ENCODE data around the gene OVOL1.

- TF ChIP-seq POLR2A (IDR thresholded peaks at IDR 0.05; ENCODE audit: low read depth) = no peak
- TF ChIP-seq, protein P1, sequence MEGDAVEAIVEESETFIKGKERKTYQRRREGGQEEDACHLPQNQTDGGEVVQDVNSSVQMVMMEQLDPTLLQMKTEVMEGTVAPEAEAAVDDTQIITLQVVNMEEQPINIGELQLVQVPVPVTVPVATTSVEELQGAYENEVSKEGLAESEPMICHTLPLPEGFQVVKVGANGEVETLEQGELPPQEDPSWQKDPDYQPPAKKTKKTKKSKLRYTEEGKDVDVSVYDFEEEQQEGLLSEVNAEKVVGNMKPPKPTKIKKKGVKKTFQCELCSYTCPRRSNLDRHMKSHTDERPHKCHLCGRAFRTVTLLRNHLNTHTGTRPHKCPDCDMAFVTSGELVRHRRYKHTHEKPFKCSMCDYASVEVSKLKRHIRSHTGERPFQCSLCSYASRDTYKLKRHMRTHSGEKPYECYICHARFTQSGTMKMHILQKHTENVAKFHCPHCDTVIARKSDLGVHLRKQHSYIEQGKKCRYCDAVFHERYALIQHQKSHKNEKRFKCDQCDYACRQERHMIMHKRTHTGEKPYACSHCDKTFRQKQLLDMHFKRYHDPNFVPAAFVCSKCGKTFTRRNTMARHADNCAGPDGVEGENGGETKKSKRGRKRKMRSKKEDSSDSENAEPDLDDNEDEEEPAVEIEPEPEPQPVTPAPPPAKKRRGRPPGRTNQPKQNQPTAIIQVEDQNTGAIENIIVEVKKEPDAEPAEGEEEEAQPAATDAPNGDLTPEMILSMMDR (IDR thresholded peaks at IDR 0.05) = no peak
- no peak for TF ChIP-seq EP300 (IDR thresholded peaks at IDR 0.05)
These were observed 4.9 kb downstream of the OVOL1 start for GRCh38 chr11:65791719-65792213.

All from esophagus muscularis mucosa (tissue), 4 donors.